Measurements from ENCODE around the gene SPON2.

- TF ChIP-seq POLR2A (IDR thresholded peaks at IDR 0.05), result no peak
- TF ChIP-seq CTCF (IDR thresholded peaks at IDR 0.05), result no peak
- TF ChIP-seq EP300 (IDR thresholded peaks at IDR 0.05), result no peak
Measured at GRCh38 chr4:1210241-1210841, 38.0 kb upstream of the SPON2 start.

Measured in tibial nerve (tissue), 4 donors.